Fibroblast of villous mesenchyme (primary cell): Measurements from ENCODE around the gene KCNE3. TPM values are rescaled to one million over a fixed set of nuclear protein-coding genes. Genes with fewer than 3 reads are reported as not detected.

Experiments used
- DNase-seq: peaks from one replicate; pipeline ENCODE4 v3.0.0-alpha.2; 2010; ENCODE audit warnings: low read depth
- H3K4me3 ChIP-seq: 2 replicates; pipeline ENCODE4 v1.5.1; 2011; ENCODE audit warnings: low read depth, mild to moderate bottlenecking, low read length
- CTCF ChIP-seq: IDR thresholded peaks from 2 replicates; pipeline ENCODE4 v1.5.1; 2012; ENCODE audit warnings: low read depth, mild to moderate bottlenecking, low read length; ENCODE audit not compliant: insufficient read depth
- total RNA-seq: library from RNA; depleted of rRNA; stranded (reverse); fragments of >200 nt; gene quantifications from 2 replicates; pipeline ENCODE4 v1.2.3, GENCODE V29; 2012

The KCNE3 gene
- total RNA-seq, 1 donor = under 0.01 TPM

- TF ChIP-seq CTCF = no peak
- no peak for DNase-seq
- H3K4me3 ChIP-seq = no peak overlapping the region
Observed at GRCh38 chr11:74471668-74472429, 4.5 kb upstream of the KCNE3 start.

DNA sequence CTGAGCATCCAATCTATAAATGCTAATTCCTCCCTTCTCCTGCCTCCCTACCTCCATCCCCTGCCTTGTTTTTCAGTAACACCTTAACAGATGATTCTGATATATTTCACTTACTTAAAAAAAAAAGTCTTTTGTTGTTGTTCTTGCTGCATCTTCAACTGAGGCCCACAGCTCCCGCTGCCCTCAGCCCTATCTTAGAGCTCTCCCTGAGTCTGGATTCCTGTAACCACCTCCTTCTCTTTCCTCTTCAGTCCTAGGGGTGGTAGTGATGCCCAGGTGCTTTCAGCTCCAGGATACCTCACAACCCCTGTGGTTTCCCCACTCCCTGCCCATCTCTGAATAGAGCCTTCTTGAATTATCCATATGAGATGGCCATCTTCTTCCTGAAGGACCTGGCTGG, 3.7 kb upstream of the KCNE3 start:
- TF ChIP-seq CTCF = no peak
- H3K4me3 ChIP-seq = no peak overlapping the region

GRCh38 chr11:74470526-74470925, 3.2 kb upstream of the KCNE3 start:
- no peak for DNase-seq
- TF ChIP-seq CTCF = no peak
- no peak overlapping the region for H3K4me3 ChIP-seq

More for the DNA sequence above, 3.7 kb upstream of the KCNE3 start:
- no peak for DNase-seq

DNA sequence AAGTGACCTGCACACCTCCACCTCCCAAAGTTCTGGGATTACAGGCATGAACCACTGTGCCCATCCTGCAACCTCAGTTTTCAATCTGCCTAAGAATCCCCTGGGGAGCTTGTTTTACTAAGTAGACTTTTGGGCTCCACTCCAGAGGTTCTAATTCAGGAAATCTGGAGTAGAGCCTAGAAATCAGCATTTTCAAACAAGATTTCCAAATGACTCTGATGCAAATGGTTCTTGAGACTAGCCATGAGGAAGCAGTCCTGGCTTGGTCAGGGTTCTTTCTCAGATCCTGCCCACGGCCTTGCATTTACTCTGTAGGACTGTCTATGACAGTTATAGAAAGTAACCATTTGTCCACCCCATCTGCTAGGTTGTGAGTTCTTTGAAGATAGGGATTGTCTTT, 1.6 kb upstream of the KCNE3 start:
- no peak for TF ChIP-seq CTCF
- DNase-seq = no peak
- H3K4me3 ChIP-seq = no peak overlapping the region

DNA sequence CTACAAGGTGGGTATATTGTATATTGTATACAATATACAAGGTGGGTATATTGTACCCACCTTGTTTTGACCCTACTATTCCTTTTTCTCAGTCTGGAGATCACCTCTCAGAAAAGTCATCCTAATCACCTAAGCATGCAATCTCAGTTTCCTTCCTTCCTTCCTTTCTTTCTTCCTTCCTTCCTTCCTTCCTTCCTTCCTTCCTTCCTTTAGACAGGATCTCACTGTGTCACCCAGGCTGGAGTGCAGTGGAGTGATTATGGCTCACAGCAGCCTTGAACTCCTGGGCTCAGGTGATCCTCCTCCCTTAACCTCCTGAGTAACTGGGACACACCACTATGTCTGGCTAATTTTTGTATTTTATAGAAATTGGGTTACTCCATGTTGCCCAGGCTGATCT, 1.2 kb upstream of the KCNE3 start:
- H3K4me3 ChIP-seq = no peak overlapping the region

GRCh38 chr11:74468058-74468457, 709 bp upstream of the KCNE3 start:
- no peak overlapping the region for H3K4me3 ChIP-seq
- no peak for DNase-seq
- no peak for TF ChIP-seq CTCF

More for the DNA sequence above, 1.2 kb upstream of the KCNE3 start:
- TF ChIP-seq CTCF = no peak
- no peak for DNase-seq

GRCh38 chr11:74465291-74465708, 2.0 kb downstream of the KCNE3 start:
- no peak overlapping the region for H3K4me3 ChIP-seq
- no peak for TF ChIP-seq CTCF
- no peak for DNase-seq
